Peyer's patch (tissue), 4 donors: Measurements from ENCODE around the gene ACBD6. TPM values are rescaled to one million over a fixed set of nuclear protein-coding genes. Genes with fewer than 3 reads are reported as not detected.
A peak's percentile ranks its signal among the peaks of the same experiment; 100 is the strongest.

ENCODE experiments used
- DNase-seq, 3 donors: peaks; one replicate each; pipeline ENCODE4 v3.0.0-alpha.2; 2017 to 2019
- H3K27ac ChIP-seq, 4 donors: fragments of 200-600 bp; sonication (generic); one replicate each; pipeline ENCODE4 v1.5.1; 2016 to 2019
- H3K27me3 ChIP-seq, 2 donors: fragments of 200-600 bp; sonication (generic); one replicate each; pipeline ENCODE4 v1.5.1; 2019
- H3K36me3 ChIP-seq, 3 donors: fragments of 200-600 bp; sonication (generic); one replicate each; pipeline ENCODE4 v1.5.1; 2016 to 2019
- H3K4me1 ChIP-seq, 4 donors: fragments of 200-600 bp; sonication (generic); one replicate each; pipeline ENCODE4 v1.5.1; 2016 to 2019
- H3K4me3 ChIP-seq, 4 donors: fragments of 200-600 bp; sonication (generic); 1 replicate in 3 of 4; 2 replicates in 1 of 4; pipeline ENCODE4 v1.5.1; 2016 to 2019; ENCODE audit warnings: mild to moderate bottlenecking in 1 of 4
- H3K9me3 ChIP-seq, 4 donors: fragments of 200-600 bp; sonication (generic); one replicate each; pipeline ENCODE4 v1.5.1; 2016 to 2019; ENCODE audit warnings: mild to moderate bottlenecking in 1 of 4
- CTCF ChIP-seq, 6 experiments: fragments of 450-650 bp in 4 of 6; fragments of 200-600 bp in 2 of 6; sonication (generic) in 1 of 6; IDR thresholded peaks; one replicate each; pipeline ENCODE4 v1.5.1; 2017 to 2019; ENCODE audit warnings: antibody characterized with exemption in 6 of 6, mild to moderate bottlenecking in 3 of 6, moderate library complexity in 1 of 6
- POLR2A ChIP-seq, 2 donors: fragments of 450-650 bp; IDR thresholded peaks; one replicate each; pipeline ENCODE4 v1.5.1; 2017; ENCODE audit warnings: antibody characterized with exemption in 2 of 2, mild to moderate bottlenecking in 2 of 2, moderate library complexity in 2 of 2
- total RNA-seq, 4 donors: library from RNA; depleted of rRNA; stranded (reverse); fragments of >200 nt; gene quantifications; one replicate each; pipeline ENCODE4 v1.1.0, GENCODE V29; 2016

ACBD6 gene
- total RNA-seq, 4 donors from 2014 or later = 32.2 to 56.1 (median 32.7) TPM

DNA sequence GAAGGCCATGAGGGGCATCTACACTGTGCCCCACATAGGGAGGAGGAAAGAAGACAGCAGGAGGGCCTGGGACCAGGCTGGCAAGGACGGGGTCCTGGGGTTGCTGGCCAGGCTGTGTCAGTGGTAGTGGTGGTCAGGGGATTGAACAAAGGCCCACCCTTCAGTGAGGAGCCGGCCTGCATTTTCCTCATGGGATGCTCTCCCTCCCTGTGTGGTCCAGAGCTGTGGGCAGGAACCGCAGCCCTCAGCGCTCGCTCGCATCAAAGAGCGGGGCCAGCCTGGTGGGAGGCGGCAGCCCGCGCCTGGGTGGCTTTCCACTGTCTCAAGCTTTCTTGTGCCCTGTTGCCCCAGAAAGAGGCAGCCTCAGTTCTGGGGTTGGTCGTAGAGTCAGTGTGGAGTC, 247.5 kb downstream of the ACBD6 start:
- no peaks in the 10 kb centered on the region for H3K27me3 ChIP-seq

DNA sequence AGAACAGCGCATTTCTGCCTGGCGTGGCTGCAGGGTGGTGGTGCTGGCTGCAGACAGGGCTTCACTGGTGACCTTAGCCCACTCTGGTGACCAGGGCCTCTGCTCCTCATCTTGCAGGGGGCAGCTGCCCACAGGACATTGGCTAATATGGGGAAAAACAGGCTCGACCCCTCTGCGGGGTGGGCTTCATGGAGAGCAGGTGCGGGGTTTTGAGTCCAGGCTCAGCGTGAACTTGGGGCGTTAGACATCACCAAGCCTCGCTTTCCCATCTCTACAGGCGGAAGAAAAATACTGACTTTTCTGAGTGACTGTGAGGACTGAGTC, 247.9 kb downstream of the ACBD6 start:
- TF ChIP-seq CTCF (IDR thresholded peaks at IDR 0.05) = no peak
- no peak for TF ChIP-seq POLR2A (IDR thresholded peaks at IDR 0.05)
- no peak for DNase-seq
- Histone ChIP-seq H3K27me3 (no peaks in the 10 kb centered on the region), H3K4me1 (no peaks in the 10 kb centered on the region), H3K27ac (no peak overlapping the region), H3K9me3 (no peaks in the 10 kb centered on the region), H3K36me3 (no peaks in the 10 kb centered on the region), H3K4me3 (no peak overlapping the region)

More for the DNA sequence above, 247.5 kb downstream of the ACBD6 start:
- Histone ChIP-seq H3K27ac (no peak overlapping the region), H3K4me1 (no peaks in the 10 kb centered on the region), H3K4me3 (no peak overlapping the region), H3K9me3 (no peaks in the 10 kb centered on the region), H3K36me3 (no peaks in the 10 kb centered on the region)
- DNase-seq = no peak
- TF ChIP-seq CTCF (IDR thresholded peaks at IDR 0.05) (no peak), POLR2A (IDR thresholded peaks at IDR 0.05) (no peak)

DNA sequence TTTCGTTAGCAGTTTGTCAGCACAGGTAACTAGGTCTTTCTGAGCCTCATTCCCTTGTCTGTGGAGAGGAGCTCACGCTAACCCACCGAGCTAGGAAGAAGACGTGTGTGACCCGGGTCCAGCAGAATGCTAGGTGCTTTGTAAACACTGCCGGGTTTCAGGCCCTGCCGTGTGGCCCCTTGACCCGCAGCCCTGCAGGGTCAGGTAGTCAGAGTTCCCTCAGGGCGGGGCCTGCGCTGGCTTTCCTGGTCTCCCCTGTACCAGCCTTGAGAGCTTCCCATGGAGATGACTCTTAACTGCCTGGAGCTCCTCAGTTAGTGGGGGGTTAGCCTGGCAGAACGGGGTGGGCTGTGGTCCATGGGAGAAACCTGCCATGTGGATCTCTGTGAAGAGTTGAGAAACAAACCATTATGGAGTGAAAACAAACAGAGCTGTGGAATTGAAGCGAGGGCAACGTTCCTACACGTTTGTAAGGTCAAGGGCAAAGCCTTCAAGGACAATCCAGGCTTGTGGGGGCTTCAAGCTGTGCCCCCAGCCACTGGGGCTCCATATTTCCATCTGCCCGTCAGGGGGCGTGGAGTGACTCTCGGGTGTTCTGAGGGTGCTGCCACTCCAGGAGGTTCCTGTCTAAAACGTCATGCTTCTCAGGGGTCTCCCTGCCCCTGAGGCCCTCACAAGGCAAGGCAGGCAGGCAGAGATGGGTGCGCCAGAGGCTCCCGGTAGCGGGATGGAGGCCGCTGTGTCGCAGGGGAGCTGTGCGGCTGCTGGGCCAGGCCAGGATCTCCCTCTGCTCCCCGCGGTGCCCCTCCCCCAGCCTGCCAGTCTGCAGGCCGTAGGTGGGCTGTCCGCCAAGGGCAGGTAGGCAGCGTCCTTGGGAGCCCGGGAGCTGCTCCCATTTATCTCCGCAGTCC, 248.5 kb downstream of the ACBD6 start:
- no peak for DNase-seq
- H3K4me1 ChIP-seq = no peaks in the 10 kb centered on the region
- H3K9me3 ChIP-seq = no peaks in the 10 kb centered on the region
- H3K36me3 ChIP-seq = no peaks in the 10 kb centered on the region
- no peaks in the 10 kb centered on the region for H3K27me3 ChIP-seq
- TF ChIP-seq POLR2A (IDR thresholded peaks at IDR 0.05) = no peak
- no peak for TF ChIP-seq CTCF (IDR thresholded peaks at IDR 0.05)
- H3K27ac ChIP-seq = no peak overlapping the region
- no peak overlapping the region for H3K4me3 ChIP-seq

DNA sequence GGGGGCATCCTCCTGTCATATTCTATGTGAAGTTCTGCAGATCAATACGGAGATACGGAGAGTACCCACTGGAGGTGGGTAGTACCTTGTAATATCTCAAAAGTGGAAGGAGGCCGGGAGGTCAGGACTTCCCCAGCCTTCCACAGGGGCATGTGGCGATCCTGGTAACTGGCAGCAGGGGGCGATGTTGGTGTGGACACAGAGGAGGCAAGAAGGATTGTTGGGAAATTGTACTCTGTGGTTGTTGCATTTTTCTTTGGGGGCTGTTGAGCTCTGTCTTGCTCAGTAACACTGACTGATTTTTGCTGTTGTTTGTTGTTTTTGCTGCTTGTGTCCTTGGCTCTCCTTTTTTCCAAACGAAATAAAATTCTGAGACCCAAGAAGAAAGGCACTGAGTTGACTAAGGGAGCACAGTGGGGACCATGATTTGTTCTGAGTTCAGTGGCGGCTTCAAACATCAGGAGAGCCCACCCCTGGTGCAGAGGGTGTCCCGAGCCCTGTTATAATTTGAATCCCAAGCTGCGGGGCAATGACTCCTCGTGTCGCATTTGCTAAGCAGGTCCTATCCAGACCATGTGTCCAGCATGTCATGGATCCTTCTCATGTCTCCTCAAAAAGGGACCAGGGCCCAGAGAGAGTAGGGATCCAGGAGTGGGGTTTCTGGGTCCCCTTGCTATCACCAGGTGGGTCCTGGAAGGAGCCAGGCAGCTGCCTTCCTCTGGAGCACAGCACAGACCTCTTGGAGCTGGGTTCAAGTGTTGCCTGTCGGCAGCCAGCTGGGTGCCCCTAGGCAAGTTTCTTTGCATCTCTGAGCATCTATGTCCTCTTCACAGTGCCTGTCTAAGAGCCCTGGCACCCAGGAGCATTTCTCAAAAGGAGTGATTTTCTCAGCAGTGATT, 249.5 kb downstream of the ACBD6 start:
- H3K36me3 ChIP-seq = no peaks in the 10 kb centered on the region
- H3K4me1 ChIP-seq = no peaks in the 10 kb centered on the region
- no peak overlapping the region for H3K4me3 ChIP-seq
- no peak overlapping the region for H3K27ac ChIP-seq
- peak; percentile 59 to 85 (median 84) for DNase-seq
- no peaks in the 10 kb centered on the region for H3K9me3 ChIP-seq
- TF ChIP-seq POLR2A (IDR thresholded peaks at IDR 0.05) (no peak), CTCF (IDR thresholded peaks at IDR 0.05) (peak; percentile 19 to 91 (median 74))
- H3K27me3 ChIP-seq = no peaks in the 10 kb centered on the region

DNA sequence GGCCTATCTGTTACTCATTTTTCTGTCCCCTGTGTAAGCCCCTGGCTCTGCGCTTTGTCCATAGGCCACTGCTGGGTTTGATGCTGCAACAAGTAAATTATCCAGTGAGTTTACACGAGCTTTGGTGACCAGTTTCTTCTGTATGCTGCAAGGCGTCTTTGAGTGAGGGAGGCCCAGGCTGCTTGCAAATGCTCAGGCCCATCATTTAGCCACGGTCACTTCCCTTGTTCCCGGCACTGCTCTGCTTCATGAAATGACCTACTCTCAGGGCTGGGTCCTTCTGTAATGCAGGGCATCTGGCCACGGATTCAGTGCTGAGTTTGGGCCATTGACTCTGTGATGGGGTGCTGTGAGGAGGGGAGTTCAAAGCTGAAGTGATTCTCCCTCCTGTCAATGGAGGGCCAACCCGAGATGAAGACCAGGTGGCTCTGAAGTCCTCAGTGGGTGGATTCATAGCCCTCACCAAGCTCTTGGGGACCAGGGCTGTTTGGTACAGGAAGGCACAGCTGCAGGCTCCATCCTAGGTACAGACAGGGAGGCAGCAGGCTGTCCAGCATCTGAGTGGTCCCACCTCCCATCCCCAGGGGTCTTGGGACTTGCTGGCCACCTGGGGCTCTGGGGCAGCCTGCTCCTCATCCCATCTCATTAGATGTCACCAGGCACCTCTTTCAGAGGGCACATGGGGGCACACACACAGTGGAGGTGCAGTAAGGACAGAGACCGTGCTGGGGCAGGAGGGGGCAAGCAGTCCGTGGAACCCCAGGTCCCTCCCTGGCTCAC, 250.7 kb downstream of the ACBD6 start:
- H3K27me3 ChIP-seq = no peaks in the 10 kb centered on the region
- peak in 1 of 3 donors; percentile 30 for DNase-seq
- H3K9me3 ChIP-seq = no peaks in the 10 kb centered on the region
- TF ChIP-seq POLR2A (IDR thresholded peaks at IDR 0.05) = no peak
- no peak for TF ChIP-seq CTCF (IDR thresholded peaks at IDR 0.05)
- H3K4me3 ChIP-seq = no peak overlapping the region
- no peak overlapping the region for H3K27ac ChIP-seq
- H3K36me3 ChIP-seq = no peaks in the 10 kb centered on the region
- no peaks in the 10 kb centered on the region for H3K4me1 ChIP-seq
